ENCODE results near the gene SPPL2B.

GRCh38 chr19:2398735-2399305 is 70.3 kb downstream of the SPPL2B start:
- no peak for TF ChIP-seq CTCF (IDR thresholded peaks at IDR 0.05; ENCODE audit: low read depth, low read length, missing input control)
- no peak for TF ChIP-seq ATF3 (IDR thresholded peaks at IDR 0.05)
- TF ChIP-seq, protein P1, sequence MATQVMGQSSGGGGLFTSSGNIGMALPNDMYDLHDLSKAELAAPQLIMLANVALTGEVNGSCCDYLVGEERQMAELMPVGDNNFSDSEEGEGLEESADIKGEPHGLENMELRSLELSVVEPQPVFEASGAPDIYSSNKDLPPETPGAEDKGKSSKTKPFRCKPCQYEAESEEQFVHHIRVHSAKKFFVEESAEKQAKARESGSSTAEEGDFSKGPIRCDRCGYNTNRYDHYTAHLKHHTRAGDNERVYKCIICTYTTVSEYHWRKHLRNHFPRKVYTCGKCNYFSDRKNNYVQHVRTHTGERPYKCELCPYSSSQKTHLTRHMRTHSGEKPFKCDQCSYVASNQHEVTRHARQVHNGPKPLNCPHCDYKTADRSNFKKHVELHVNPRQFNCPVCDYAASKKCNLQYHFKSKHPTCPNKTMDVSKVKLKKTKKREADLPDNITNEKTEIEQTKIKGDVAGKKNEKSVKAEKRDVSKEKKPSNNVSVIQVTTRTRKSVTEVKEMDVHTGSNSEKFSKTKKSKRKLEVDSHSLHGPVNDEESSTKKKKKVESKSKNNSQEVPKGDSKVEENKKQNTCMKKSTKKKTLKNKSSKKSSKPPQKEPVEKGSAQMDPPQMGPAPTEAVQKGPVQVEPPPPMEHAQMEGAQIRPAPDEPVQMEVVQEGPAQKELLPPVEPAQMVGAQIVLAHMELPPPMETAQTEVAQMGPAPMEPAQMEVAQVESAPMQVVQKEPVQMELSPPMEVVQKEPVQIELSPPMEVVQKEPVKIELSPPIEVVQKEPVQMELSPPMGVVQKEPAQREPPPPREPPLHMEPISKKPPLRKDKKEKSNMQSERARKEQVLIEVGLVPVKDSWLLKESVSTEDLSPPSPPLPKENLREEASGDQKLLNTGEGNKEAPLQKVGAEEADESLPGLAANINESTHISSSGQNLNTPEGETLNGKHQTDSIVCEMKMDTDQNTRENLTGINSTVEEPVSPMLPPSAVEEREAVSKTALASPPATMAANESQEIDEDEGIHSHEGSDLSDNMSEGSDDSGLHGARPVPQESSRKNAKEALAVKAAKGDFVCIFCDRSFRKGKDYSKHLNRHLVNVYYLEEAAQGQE (IDR thresholded peaks at IDR 0.05) = no peak
- TF ChIP-seq SP1 (IDR thresholded peaks at IDR 0.05) = no peak
- TF ChIP-seq HNF4A (conservative IDR thresholded peaks at IDR 0.05) = no peak

All from liver (tissue), 3 donors.